ENCODE data around the gene VASH2. TPM values are rescaled to one million over a fixed set of nuclear protein-coding genes. Genes with fewer than 3 reads are reported as not detected.
A peak's percentile ranks its signal among the peaks of the same experiment; 100 is the strongest.

VASH2 gene
- total RNA-seq, 1 donor from 2014 or later: 1.2 TPM

DNA sequence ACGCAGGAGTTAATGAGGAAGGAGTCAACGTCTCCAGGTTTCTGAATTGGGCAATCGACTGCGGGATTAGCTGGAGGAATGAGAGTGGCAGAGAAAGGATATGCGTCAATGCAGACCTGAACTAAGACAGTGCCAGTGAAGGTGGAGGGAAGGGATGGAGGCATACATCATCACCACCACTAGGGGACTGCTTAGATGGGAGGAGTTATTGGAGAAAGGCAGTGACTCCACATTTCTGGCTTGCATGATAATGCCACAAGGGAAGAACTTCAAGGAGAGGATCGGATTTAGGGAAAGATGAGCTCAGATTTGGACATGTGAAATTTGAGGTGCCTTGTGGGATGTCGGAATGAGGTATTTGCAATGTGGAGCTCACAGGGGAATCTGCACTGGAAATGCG lies 17.5 kb downstream of the VASH2 start:
- no peak for DNase-seq
- Histone ChIP-seq H3K27ac (replicated peaks) (no peak overlapping the region), H3K4me1 (no peaks in the 10 kb centered on the region), H3K36me3 (no peaks in the 10 kb centered on the region), H3K4me3 (no peak overlapping the region), H3K9me3 (replicated peaks) (no peaks in the 10 kb centered on the region), H3K27me3 (ENCODE audit: low read depth) (peaks cover 28% of the 10 kb centered on the region)
- intact Hi-C loops (cut with micrococcal nuclease): no loop called here
- TF ChIP-seq, protein P1, sequence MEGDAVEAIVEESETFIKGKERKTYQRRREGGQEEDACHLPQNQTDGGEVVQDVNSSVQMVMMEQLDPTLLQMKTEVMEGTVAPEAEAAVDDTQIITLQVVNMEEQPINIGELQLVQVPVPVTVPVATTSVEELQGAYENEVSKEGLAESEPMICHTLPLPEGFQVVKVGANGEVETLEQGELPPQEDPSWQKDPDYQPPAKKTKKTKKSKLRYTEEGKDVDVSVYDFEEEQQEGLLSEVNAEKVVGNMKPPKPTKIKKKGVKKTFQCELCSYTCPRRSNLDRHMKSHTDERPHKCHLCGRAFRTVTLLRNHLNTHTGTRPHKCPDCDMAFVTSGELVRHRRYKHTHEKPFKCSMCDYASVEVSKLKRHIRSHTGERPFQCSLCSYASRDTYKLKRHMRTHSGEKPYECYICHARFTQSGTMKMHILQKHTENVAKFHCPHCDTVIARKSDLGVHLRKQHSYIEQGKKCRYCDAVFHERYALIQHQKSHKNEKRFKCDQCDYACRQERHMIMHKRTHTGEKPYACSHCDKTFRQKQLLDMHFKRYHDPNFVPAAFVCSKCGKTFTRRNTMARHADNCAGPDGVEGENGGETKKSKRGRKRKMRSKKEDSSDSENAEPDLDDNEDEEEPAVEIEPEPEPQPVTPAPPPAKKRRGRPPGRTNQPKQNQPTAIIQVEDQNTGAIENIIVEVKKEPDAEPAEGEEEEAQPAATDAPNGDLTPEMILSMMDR (IDR thresholded peaks at IDR 0.05; ENCODE audit: borderline replicate concordance): peak; percentile 46

DNA sequence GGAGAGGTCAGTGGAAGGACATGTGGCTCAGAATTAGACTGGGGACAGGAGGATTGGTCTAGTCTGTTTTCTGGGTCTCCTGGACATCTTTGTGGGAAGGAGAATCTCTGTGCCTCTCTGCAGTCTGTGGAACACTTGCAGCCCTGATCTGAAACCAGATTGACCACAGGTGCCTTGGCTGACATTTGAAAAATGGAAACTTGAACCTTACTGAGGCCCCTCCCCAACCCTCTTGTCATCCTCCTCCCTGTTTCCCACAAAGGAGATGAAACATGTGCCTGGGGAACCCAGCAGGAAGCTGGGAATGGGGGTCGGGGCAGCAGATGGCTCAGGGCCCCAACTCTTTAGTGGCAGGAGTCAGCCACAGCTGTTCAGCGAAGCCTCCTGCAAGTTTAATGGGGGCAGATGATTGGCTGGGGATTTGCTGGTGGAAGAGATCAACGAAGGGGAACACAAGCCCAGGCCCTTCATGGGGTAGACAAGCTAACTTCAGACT lies 18.1 kb downstream of the VASH2 start:
- no peak for DNase-seq
- H3K27ac ChIP-seq (replicated peaks): no peak overlapping the region
- H3K4me3 ChIP-seq: no peak overlapping the region
- intact Hi-C loops (cut with micrococcal nuclease): no loop called here
- no peaks in the 10 kb centered on the region for H3K9me3 ChIP-seq (replicated peaks)
- no peaks in the 10 kb centered on the region for H3K36me3 ChIP-seq
- TF ChIP-seq, protein P1 (IDR thresholded peaks at IDR 0.05; ENCODE audit: borderline replicate concordance): no peak
- no peaks in the 10 kb centered on the region for H3K4me1 ChIP-seq
- peaks cover 24% of the 10 kb centered on the region for H3K27me3 ChIP-seq (ENCODE audit: low read depth)

DNA sequence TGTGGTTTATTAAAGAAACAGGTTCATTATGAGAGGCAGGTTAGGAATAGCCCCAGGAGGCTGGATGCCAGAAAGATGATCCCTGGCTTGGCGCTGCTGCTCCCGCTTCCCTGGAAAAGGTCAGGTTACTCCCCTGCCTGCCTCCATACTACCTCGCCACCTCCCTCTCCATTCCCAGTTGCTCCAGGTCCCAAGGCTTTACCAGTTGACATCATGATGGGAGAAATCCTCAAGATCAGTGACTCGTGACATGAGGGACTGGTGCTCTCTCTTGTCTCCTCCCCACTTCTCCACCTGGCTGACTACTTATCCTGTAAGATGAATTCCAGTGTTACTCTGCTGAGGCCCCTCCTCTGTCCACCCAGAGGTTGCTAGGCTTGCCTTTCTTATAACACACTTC lies 19.7 kb downstream of the VASH2 start:
- no peaks in the 10 kb centered on the region for H3K9me3 ChIP-seq (replicated peaks)
- no peaks in the 10 kb centered on the region for H3K4me1 ChIP-seq
- no peak overlapping the region for H3K4me3 ChIP-seq
- no peak for DNase-seq
- TF ChIP-seq, protein P1 (IDR thresholded peaks at IDR 0.05; ENCODE audit: borderline replicate concordance): no peak
- peaks cover 24% of the 10 kb centered on the region for H3K27me3 ChIP-seq (ENCODE audit: low read depth)
- intact Hi-C loops (cut with micrococcal nuclease): no loop called here
- no peak overlapping the region for H3K27ac ChIP-seq (replicated peaks)
- no peaks in the 10 kb centered on the region for H3K36me3 ChIP-seq

DNA sequence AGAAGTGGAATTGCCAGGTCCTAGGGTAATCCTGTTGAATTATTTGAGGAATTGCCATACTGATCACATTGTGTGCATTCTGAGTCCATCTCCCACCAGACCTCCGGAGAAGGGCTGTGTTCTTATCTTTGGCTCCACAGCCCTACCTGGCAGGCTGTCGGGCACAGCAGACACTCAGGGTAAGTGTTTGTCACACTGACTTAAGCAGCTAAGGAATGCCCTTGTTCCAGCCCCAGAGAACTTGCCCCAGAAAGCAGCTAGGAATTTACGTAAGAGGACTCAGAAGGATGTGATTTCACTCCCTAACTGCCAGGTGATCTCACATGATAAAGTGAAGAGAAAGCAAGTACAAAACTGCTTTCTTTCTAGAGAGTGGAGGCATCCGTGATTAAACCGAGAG lies 21.0 kb downstream of the VASH2 start:
- Histone ChIP-seq H3K9me3 (replicated peaks) (no peaks in the 10 kb centered on the region), H3K27ac (replicated peaks) (no peak overlapping the region), H3K27me3 (ENCODE audit: low read depth) (peaks cover 24% of the 10 kb centered on the region), H3K4me1 (no peaks in the 10 kb centered on the region), H3K36me3 (no peaks in the 10 kb centered on the region), H3K4me3 (no peak overlapping the region)
- TF ChIP-seq, protein P1 (IDR thresholded peaks at IDR 0.05; ENCODE audit: borderline replicate concordance): no peak
- DNase-seq: no peak
- intact Hi-C loops (cut with micrococcal nuclease): no loop called here

DNA sequence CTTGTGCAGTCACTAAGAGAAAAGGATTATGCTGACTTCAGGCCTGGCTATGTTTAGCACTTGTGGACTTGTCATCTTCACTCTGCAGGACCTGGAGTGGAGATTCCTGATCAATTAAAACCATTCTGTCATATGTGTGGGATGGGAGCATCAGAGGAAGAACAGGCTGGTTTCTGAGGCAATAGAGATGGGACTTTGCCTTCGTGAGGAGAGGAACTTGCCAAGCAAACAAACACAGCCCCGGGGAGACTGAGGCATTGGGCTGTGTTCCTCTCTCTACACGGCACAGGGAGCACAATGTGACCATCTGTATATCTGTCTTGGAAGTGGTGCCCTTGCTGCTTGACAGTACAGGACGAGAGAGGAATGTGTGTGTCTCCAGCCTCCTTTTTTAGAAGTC lies 23.1 kb downstream of the VASH2 start:
- intact Hi-C loops (cut with micrococcal nuclease): no loop called here
- no peaks in the 10 kb centered on the region for H3K4me1 ChIP-seq
- no peaks in the 10 kb centered on the region for H3K9me3 ChIP-seq (replicated peaks)
- H3K4me3 ChIP-seq: no peak overlapping the region
- no peaks in the 10 kb centered on the region for H3K36me3 ChIP-seq
- TF ChIP-seq, protein P1 (IDR thresholded peaks at IDR 0.05; ENCODE audit: borderline replicate concordance): no peak
- H3K27ac ChIP-seq (replicated peaks): no peak overlapping the region
- peaks cover 17% of the 10 kb centered on the region for H3K27me3 ChIP-seq (ENCODE audit: low read depth)
- no peak for DNase-seq

All from left ventricle myocardium inferior (tissue), 1 donor.